ENCODE measurements around the gene EDNRA.
"Not testable (repeated sequence)": the region's sequence is repeated elsewhere in the genome, so short reads cannot be mapped to it uniquely, and the experiment has no call there.

DNA sequence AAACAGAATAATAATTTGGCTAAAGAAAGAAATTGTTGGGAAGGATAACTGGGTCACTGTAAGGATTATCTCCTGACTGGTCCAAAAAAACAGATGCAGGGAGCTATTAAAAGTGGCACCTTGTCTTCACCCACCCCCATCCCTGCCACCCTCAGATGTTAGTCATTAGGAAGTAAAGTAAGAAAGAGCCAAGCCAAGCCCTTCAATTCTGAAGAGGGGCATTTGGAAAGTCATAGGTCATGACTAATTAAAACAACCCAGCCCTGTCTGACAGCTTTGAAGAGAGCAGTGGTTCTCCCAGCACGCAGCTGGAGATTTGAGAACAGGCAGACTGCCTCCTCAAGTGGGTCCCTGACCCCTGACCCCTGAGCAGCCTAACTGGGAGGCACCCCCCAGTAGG lies 46.5 kb upstream of the EDNRA start:
- TF ChIP-seq FOXK2 (IDR thresholded peaks at IDR 0.05); FOXM1 (IDR thresholded peaks at IDR 0.05; ENCODE audit: borderline replicate concordance); ELF4 (IDR thresholded peaks at IDR 0.05); ARNT (IDR thresholded peaks at IDR 0.05); BHLHE40 (IDR thresholded peaks at IDR 0.05; ENCODE audit: borderline replicate concordance): not testable (repeated sequence)
- TF ChIP-seq, protein P1, sequence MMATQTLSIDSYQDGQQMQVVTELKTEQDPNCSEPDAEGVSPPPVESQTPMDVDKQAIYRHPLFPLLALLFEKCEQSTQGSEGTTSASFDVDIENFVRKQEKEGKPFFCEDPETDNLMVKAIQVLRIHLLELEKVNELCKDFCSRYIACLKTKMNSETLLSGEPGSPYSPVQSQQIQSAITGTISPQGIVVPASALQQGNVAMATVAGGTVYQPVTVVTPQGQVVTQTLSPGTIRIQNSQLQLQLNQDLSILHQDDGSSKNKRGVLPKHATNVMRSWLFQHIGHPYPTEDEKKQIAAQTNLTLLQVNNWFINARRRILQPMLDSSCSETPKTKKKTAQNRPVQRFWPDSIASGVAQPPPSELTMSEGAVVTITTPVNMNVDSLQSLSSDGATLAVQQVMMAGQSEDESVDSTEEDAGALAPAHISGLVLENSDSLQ (IDR thresholded peaks at IDR 0.05), result not testable (repeated sequence)

Data from HEK293T (cell line).